ENCODE data around the gene AOX1.
"Not testable (repeated sequence)": the region's sequence is repeated elsewhere in the genome, so short reads cannot be mapped to it uniquely, and the experiment has no call there.

Gene AOX1

DNA sequence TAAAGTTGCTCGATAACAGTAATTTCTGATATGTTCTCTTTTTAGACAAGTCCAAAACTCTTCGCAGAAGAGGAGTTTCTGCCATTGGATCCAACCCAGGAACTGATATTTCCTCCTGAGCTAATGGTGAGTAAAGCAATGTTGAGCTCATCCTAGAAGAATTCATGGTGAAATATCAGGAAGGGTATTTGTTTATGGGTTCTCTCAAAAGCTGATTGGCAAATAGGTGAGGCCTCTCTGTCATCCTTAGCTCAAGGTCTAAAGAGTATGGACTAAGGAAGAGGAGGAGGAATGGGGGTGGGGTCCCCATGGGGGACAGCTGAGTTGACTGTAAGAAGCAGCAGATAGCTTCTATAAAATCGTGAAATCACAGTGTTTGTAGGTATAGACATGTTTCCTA, 18.2 kb downstream of the AOX1 start:
- no peak for DNase-seq

DNA sequence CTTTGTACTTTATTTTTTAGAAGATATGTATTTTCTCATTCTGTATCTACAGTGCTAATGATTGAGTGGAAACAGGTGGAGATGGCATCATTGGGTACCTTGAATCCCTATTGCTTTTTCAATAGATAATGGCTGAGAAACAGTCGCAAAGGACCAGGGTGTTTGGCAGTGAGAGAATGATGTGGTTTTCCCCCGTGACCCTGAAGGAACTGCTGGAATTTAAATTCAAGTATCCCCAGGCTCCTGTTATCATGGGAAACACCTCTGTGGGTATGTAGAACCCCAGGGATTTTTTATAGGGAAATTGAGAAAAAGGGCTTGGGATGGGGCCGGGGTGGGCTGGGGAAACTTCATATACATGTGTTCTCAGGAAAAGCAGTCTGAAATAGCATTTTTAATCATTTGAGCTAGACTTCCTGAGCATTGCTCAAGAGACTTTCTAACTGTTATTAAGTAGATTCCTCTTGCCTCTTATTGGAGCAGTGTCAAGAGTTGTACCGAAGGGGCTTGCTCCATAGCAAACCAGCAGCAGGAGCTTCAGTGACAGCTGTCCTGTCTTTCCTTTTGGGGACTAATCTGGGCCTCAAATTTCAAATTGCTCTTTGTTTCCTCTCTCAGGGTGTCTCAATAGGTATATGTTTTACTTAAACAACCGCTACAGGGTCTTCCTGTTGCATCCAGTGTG, 18.9 kb downstream of the AOX1 start:
- no peak for DNase-seq

DNA sequence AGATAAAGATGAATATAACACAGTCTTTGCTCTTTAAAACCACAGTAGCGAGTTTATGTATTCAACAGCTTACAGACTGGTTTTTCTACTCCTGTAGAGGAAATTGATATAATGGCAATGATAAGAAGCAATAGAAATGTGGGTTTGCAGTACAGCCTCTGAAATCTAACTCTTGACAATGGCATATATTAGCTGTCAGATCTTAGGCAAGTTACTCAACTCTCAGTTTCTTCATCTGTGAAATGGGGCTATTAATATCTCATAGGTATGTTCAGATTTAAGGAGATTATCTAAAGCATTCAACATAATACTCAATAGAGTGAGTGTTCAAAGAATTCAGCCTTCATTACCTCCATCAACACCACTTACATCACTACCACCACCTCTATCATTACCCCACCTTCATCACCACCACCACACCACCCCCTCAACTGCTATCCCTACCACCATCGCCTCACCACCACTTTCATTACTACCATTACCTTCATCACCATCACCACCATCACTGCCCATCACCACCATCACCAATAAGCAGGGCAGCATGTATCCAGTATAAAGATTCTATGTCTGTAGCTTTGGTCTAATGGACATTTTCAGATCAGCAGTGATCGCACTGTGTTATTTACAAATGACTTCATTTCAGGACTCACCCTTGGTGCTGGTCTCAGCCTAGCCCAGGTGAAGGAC, 22.7 kb downstream of the AOX1 start:
- DNase-seq: no peak

DNA sequence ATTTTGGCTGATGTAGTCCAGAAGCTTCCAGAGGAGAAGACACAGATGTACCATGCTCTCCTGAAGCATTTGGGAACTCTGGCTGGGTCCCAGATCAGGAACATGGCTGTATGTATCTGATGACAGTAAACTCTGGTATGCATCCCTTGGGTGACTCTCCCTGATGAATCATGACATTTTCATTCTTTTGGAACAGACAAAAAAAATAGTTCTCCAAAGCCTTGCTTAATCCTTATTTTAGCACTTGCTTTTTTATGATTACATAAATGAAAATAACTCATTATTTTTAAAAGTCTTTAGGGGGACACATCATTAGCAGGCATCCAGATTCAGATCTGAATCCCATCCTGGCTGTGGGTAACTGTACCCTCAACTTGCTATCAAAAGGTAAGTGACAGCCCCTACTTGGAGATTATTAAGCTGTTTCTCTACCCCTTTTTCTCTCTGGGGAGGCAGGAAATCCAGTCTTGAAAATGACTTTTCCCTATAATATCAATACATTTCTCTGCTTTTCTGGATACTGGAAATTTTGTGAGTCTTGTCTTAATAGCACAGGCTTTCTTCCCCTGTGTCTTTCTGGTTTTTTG, 23.3 kb downstream of the AOX1 start:
- DNase-seq: no peak

DNA sequence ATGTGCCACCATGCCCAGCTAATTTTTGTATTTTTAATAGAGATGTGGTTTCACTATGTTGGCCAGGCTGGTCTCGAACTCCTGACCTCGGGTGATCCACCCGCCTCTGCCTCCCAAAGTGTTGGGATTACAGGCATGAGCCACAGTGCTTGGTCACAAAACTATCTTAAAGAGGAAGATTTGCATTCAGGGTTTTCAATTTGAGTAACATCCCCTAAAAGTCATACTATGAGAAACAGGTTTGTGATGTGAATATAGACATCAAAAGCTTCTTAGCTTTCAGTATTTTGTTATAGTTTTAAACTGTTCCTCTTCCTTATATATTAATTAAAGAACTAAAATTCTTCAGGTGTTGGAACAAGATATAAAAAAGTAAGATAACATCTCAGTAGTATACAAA, 24.4 kb downstream of the AOX1 start:
- DNase-seq: not testable (repeated sequence)

DNA sequence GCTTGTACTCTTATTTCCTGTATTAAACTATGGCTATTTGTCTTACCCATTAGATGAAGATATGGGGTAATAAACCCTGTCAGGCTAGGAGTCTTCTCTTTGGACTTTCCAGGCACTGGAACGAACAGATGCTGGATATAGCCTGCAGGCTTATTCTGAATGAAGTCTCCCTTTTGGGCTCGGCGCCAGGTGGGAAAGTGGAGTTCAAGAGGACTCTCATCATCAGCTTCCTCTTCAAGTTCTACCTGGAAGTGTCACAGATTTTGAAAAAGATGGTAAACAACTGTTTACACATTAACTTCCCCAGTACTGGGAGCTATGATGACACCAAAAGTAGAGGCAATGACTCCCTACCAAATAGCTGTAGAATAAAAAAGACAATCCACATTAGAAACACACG, 27.9 kb downstream of the AOX1 start:
- no peak for DNase-seq

DNA sequence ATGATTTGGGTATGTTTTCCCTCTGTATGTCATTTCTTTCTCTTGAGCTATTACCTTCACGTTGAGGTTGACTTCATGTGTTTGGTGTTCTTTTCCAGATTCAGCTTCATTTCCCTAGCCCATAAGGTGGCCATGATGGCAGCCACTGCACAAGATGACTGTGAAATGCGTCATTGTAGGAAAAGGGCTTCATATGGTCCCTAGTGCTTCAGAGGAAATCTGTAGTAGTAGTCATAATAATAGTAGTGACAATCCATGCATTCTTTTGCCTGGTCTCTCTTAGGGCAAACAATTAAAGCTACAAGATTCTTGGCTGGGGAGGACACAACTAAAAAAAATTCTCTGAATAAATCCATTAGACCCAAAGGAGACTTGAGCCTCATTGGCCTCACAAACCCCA, 28.4 kb downstream of the AOX1 start:
- DNase-seq: no peak

DNA sequence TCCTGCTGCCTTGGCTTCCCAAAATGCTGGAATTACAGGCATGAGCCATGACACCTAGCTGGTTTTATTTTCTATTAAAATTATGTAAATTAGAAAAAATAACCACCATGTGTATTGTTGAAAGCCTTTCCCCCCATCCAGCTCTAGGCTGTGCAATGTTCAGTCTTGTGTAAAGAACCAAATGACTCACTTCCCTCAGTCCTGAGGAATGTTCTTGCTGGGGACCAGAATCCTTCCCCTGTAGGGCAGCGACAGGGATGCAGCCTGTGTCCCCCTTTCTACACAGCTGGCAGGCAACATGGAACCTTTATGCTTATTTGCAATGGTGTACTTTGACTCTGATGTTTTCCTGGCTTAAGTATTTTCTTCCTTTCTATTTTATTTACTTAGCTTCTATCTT, 29.4 kb downstream of the AOX1 start:
- DNase-seq: no peak

DNA sequence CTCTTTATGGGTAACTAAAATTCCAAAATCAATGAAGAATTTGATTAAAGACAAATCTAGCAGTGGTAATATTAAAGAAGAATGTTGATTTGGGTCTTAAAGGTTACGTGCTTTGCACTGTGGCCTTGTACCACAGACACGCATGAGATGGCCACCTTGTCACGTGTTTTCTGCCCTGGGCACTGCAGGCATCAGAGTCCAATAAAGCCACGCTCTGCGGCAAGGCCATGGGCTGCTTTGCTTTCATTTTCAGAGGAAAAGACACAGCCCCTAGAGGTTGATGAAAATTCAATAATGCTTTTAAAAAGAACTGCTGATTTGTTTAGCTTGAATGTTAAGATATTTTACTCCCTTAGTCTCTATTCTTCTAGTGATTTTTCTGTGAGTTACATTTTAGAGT, 30.4 kb downstream of the AOX1 start:
- no peak for DNase-seq

DNA sequence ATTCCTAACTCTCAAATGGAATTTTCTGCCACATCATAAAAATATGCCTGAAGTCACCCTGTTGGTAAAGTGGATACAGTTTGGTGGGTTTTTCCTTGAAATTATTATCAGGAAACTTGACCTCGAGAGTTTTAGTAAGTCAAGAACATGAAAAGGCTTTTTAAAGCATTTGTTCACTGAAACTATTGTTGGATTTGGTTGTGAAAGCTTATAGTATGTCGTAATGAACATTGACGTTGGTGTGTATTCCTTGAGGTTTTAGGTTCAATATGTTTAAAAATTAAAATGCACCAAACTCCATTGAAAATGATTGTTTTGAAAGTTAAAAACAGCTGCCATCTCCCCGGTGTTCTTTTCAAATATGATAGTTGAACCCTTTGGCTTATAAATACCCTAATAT, 30.8 kb downstream of the AOX1 start:
- DNase-seq: no peak

DNA sequence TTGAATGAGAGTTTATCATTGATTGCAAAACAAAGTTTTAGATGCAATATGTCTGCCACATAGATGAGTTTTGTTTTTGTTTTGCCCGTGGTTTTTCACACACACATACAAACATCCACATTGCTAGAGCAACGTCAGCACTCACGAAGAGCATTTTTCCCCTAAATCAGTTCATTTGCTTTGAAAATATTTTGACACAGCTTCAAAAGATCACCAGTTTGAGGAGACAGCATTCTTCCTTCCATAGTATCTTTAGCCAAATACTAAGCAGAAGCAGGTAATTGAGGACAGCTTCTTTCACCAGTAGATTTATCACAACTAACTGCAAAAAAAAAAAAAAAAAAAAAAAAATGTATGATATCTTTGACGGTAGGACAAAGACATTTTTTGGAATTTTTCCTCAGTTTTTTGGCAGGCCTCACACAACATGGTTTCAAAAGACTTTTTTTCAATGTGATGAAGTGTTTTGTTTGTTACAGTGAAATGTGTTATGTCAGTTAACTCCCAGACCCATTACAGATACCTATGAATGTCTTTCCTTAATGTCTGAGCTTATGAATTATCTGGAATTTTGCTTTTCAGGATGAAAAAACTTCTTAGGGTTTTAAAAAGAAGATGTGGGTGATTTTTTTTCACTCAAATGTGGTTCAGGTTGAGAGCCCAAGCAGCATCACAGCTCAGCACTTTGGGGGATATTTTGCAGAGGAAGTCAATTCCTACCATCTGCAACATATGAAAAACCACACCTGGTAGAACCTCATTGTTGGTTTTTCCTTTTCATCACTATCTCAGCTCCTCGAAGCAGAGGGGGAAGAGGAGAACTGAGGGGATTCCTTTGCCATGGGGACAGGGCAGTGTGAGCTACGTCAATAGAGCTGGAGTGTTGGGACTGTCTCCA, 31.6 kb downstream of the AOX1 start:
- DNase-seq: no peak

DNA sequence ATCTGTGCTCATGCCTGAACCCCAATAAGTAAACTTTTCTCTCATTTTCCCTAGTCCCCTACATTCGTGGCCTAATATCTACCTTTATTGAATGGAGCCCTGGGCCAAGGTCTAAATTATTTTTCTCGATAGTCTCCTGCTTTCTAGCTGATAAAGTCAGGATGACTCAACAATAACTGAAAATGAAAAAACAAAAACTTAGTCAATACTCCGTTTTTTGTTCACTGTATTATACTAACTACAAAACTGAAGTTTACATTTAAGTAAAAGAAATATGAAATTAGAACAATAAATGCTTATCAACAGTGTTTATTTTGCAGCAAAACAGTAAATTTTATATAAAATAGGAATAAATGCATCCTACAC, 32.2 kb downstream of the AOX1 start:
- DNase-seq: no peak

DNA sequence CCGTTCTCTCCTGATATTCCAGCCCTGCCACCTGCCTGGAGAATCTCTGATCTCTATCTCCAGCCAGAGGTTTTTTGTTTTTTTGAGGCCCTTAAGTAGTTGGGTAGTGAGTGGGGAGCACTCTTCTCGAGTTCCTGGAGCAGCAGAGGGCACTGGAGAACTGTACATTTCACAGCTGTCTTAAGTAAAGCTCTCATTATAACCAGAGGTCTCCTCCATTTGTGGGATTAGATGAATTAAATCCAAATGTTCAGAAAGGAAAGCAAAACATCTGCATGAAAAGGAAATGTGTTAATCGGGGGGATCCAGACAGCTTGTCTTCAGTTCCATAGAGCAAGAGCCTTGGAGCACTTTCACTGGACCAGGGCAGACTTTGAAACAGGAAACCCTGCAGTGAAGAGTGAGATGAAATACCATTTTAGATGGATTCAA, 32.8 kb downstream of the AOX1 start:
- no peak for DNase-seq

DNA sequence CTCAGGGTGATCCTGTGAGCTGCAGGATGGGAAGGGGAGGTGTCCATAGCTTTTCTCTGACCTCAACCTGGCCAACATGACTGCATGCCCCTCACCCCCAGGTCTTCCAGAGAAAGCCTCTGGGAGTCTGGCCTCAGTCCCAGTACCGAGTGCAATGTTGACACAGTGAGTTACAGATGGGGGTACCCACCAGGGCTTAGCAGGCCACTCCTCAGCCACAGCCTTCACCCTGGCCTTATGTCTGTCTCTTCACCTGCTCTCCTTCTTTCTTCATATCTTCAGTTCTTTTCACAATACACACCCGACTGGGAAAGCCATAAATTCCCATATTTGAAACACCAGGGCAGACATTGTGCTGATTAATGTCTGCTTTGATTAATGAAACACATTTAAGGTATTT, 33.5 kb downstream of the AOX1 start:
- no peak for DNase-seq

DNA sequence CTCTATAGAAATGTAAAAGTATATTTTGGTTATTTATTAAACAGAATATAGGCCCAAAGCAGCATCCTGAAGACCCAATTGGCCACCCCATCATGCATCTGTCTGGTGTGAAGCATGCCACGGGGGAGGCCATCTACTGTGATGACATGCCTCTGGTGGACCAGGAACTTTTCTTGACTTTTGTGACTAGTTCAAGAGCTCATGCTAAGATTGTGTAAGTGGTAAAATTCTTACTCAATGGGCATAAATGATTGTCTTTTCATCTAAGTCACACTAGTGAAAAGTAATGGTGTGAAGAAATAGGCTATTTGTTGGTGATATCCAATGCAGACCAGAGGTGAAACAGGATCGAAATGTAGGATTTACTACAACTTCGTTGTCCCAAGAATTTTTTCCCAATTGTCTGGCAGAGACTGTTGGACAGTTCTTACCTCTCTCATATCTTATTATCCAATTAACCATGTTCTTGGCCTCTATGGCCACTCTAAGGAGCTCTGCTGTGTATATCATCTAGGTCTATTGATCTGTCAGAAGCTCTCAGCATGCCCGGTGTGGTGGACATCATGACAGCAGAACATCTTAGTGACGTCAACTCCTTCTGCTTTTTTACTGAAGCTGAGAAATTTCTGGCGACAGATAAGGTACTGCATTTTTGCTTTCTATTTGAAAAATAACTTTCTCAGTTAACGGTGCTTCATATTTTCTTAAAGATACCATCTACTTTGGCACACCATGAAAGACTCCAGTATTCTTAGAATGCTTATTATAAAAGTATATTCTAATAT, 35.0 kb downstream of the AOX1 start:
- DNase-seq: no peak

DNA sequence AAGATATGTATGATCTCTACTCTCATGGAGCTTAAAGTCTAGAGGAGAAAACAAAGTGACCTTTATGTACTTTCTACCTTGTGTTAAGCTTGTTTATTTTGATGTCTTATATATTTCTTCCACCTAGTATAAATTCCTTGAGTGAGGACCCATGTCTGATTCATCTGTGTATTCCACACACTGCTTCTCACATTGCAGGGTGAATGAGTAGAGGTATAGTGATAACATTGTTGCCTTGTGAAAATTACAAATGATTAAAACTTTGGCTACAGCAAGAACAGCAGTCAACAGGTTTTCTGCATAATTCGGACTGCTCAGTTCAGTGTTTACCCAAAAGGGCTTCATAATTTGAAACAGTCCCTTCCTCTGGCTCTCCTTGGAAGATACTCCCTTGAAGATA, 36.3 kb downstream of the AOX1 start:
- no peak for DNase-seq

DNA sequence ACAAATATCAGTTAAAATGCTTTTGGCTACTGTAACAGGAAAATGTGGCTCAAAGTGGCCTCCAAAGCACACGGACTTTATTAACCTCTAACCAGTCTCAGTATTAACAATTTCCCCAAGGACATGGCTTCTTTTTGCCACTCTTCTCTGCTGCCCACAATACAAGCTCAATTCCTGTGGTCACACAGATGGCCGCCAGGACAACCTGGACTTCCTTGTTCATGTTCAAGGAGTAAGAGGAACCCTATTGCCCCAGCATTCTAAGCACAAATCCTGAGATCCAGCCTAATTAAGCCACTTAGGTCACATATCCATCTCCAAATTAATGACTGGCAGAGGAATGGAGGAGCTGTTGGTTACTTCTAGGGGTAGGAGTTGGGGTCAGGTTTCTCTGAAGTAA, 38.2 kb downstream of the AOX1 start:
- DNase-seq: no peak

DNA sequence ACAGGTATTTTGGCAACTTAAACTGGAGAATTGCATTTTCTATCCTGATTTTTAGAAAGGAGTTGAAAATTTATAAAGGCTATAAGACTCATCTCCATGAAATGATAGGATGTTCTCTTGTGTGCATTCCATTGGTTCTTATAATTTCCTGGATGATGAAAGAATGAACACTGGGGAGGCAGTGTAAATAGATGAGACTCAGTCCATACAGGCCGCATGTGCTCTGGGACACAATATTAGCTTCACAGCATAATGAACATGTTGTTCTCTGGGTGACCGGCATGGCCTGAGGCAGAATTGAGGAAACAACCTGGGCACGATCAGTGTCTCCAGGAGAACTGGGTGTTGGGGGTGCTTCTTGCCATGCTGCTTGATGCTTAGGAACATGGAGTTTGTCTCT, 38.8 kb downstream of the AOX1 start:
- no peak for DNase-seq

DNA sequence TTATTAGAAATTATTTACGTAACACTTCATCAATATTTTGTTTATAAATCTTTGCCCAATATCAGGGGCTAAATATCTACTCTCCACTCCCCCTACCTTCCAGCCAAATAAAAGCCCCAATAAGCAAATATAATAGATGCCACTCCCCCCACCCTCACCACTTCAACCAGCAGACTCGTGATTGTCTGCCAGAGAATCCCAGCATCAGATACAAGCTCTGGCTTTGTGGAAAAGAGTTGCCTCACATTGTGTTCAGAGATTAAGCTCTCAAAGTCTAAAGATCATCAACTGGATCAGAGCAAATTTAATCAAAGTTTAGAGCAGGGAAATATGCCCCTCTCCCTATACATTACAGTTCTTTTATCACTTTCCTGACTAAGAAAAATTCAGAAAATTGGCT, 39.5 kb downstream of the AOX1 start:
- no peak for DNase-seq

DNA sequence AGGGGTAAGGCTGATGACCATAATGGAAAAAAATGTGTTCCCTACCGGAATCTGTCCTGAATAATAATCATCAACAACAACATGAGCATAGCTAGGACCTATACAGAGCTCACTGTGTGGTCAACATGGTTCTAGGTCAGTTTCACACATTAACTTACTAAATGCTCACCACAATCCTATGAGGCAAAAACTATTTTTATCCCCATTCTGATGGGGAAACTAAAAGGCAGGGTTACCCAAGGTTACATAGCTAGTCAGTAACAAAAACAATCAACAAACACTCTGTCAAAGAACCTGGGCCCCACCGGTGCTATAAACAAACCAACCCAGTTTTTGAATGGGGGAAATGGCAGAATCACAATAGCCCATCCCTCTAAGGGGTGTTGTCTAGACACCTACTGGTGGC, 40.1 kb downstream of the AOX1 start:
- no peak for DNase-seq

DNA sequence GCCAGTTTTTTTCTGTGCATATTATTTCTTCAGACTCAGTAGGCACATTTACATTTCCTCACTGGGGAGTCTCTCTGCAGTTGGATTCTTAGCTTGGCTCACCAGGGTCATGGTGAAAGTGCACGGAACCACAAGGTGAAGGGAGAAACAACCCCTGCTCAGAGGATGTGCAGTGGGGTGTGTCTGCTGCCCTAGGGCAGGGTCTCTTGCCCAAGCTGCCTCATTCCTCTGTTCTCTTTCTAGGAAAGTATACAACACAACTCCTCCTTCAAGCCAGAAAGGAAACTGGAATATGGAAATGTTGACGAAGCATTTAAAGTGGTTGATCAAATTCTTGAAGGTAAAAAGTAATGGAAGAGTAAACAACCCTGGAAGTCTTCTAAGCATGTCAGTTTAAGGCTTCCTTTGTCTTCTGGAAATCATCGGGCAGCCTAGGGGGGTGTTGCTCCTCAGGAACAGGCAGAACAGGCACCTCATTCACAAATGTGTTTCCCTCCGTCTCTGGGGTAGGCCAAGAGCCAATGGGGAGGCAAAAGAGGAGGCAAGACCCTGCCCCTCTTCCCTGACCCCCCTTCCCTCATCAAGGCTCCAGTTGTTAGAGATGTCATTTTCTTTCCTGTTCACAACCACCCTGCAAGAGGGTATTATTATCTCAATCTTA, 41.4 kb downstream of the AOX1 start:
- no peak for DNase-seq

DNA sequence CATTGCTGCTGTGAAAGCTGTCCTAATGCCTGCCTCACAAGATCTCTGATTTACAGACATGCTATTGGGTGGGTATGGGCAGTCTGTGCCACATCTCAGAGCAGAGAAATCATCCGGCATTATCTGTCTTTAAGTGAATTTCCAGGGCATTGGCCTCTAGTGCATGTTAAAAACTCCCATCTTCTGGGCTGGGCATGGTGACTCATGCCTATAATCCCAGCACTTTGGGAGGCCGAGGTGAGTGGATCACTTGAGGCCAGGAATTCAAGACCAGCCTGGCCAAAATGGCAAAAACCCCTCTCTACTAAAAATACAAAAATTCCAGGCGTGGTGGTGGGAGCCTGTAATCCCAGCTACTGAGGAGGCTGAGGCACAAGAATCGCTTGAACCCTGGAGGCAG, 42.6 kb downstream of the AOX1 start:
- DNase-seq: not testable (repeated sequence)

Data from NCI-H510A (cell line).